ENCODE results near the gene FUT6.
A peak's percentile ranks its signal among the peaks of the same experiment; 100 is the strongest.

Gene FUT6

GRCh38 chr19:5827891-5828660, 11.4 kb downstream of the FUT6 start:
- DNase-seq = peak; percentile 91

GRCh38 chr19:5827342-5827890, 12.1 kb downstream of the FUT6 start:
- DNase-seq = no peak

- DNase-seq = no peak
Measured at GRCh38 chr19:5826531-5827341, 12.8 kb downstream of the FUT6 start.

- no peak for DNase-seq
Measured at GRCh38 chr19:5825178-5825577, 14.3 kb downstream of the FUT6 start.

GRCh38 chr19:5824751-5825150, 14.8 kb downstream of the FUT6 start:
- no peak for DNase-seq

- no peak for DNase-seq
Measured at GRCh38 chr19:5823579-5824281, 15.8 kb downstream of the FUT6 start.

GRCh38 chr19:5822181-5822844, 17.2 kb downstream of the FUT6 start:
- DNase-seq = no peak

GRCh38 chr19:5821521-5822180, 17.9 kb downstream of the FUT6 start:
- no peak for DNase-seq

GRCh38 chr19:5820785-5821184, 18.7 kb downstream of the FUT6 start:
- no peak for DNase-seq

GRCh38 chr19:5818594-5818993, 20.9 kb downstream of the FUT6 start:
- no peak for DNase-seq

- DNase-seq = no peak
Measured at GRCh38 chr19:5817218-5817617, 22.3 kb downstream of the FUT6 start.

- DNase-seq = no peak
Measured at GRCh38 chr19:5814852-5815246, 24.7 kb downstream of the FUT6 start.

GRCh38 chr19:5814123-5814851, 25.2 kb downstream of the FUT6 start:
- DNase-seq = no peak

- no peak for DNase-seq
Measured at GRCh38 chr19:5811117-5811516, 28.4 kb downstream of the FUT6 start.

- no peak for DNase-seq
Measured at GRCh38 chr19:5809469-5809868, 30.0 kb downstream of the FUT6 start.

GRCh38 chr19:5809053-5809452, 30.4 kb downstream of the FUT6 start:
- no peak for DNase-seq

GRCh38 chr19:5808120-5808816, 31.2 kb downstream of the FUT6 start:
- no peak for DNase-seq

- DNase-seq = no peak
Measured at GRCh38 chr19:5806905-5807304, 32.6 kb downstream of the FUT6 start.

GRCh38 chr19:5806133-5806489, 33.4 kb downstream of the FUT6 start:
- DNase-seq = no peak

GRCh38 chr19:5805462-5806132, 33.9 kb downstream of the FUT6 start:
- no peak for DNase-seq
